ENCODE data around the gene PDHX. TPM values are rescaled to one million over a fixed set of nuclear protein-coding genes. Genes with fewer than 3 reads are reported as not detected.

The PDHX gene
- total and polyA plus RNA-seq, 9 donors = 11.8 to 45.2 (median 24.0) TPM

GRCh38 chr11:34897171-34897870 is 19.1 kb upstream of the PDHX start:
- H3K27ac ChIP-seq = no peak overlapping the region
- H3K4me3 ChIP-seq = no peak overlapping the region
- TF ChIP-seq POLR2A (IDR thresholded peaks at IDR 0.05) (no peak), CTCF (IDR thresholded peaks at IDR 0.05) (no peak), EP300 (IDR thresholded peaks at IDR 0.05) (no peak)
- DNase-seq = no peak
- no peaks in the 10 kb centered on the region for H3K36me3 ChIP-seq
- no peaks in the 10 kb centered on the region for H3K4me1 ChIP-seq (ENCODE audit: insufficient read depth)
- intact Hi-C loops (cut with DNase I) = no loop called here
- peaks cover 6 to 20% of the 10 kb centered on the region in 2 donors for H3K9me3 ChIP-seq
- H3K27me3 ChIP-seq = no peaks in the 10 kb centered on the region
- WGBS, 3 donors = 92 to 97% (median 96%) methylated on average over 3 of the region's 3 CpGs

GRCh38 chr11:34898474-34898873 is 17.9 kb upstream of the PDHX start:
- intact Hi-C loops (cut with DNase I) = no loop called here
- DNase-seq = no peak
- no peaks in the 10 kb centered on the region for H3K36me3 ChIP-seq
- no peak overlapping the region for H3K27ac ChIP-seq
- no peak overlapping the region for H3K4me3 ChIP-seq
- no peaks in the 10 kb centered on the region for H3K4me1 ChIP-seq (ENCODE audit: insufficient read depth)
- TF ChIP-seq POLR2A (IDR thresholded peaks at IDR 0.05) = no peak
- TF ChIP-seq CTCF (IDR thresholded peaks at IDR 0.05) = no peak
- 91 to 97% (median 94%) methylated on average over 8 to 10 of the region's 10 CpGs for WGBS, 3 donors
- no peaks in the 10 kb centered on the region for H3K27me3 ChIP-seq
- peaks cover 6 to 20% of the 10 kb centered on the region in 2 donors for H3K9me3 ChIP-seq

- intact Hi-C loops (cut with DNase I) = no loop called here
Measured at GRCh38 chr11:34899633-34900016, 16.8 kb upstream of the PDHX start.

GRCh38 chr11:34904421-34904955 is 11.9 kb upstream of the PDHX start:
- Histone ChIP-seq H3K4me3 (no peak overlapping the region), H3K27me3 (no peaks in the 10 kb centered on the region), H3K4me1 (ENCODE audit: insufficient read depth) (no peaks in the 10 kb centered on the region), H3K27ac (no peak overlapping the region), H3K9me3 (peaks cover 2 to 13% of the 10 kb centered on the region in 2 donors), H3K36me3 (no peaks in the 10 kb centered on the region)
- intact Hi-C loops (cut with DNase I) = no loop called here
- DNase-seq = no peak
- no peak for TF ChIP-seq EP300 (IDR thresholded peaks at IDR 0.05)
- no peak for TF ChIP-seq POLR2A (IDR thresholded peaks at IDR 0.05)
- TF ChIP-seq CTCF (IDR thresholded peaks at IDR 0.05) = no peak
- WGBS, 3 donors = 85 to 93% (median 91%) methylated on average over 3 of the region's 3 CpGs

More at GRCh38 chr11:34899633-34900016, 16.8 kb upstream of the PDHX start:
- H3K27ac ChIP-seq = no peak overlapping the region
- TF ChIP-seq POLR2A (IDR thresholded peaks at IDR 0.05) (no peak), CTCF (IDR thresholded peaks at IDR 0.05) (no peak), EP300 (IDR thresholded peaks at IDR 0.05) (no peak)
- no peak overlapping the region for H3K4me3 ChIP-seq
- no peaks in the 10 kb centered on the region for H3K27me3 ChIP-seq
- 96 to 98% (median 97%) methylated on average over 5 of the region's 5 CpGs for WGBS, 3 donors
- H3K4me1 ChIP-seq (ENCODE audit: insufficient read depth) = no peaks in the 10 kb centered on the region
- H3K9me3 ChIP-seq = peaks cover 6 to 20% of the 10 kb centered on the region in 2 donors
- no peak for DNase-seq
- H3K36me3 ChIP-seq = no peaks in the 10 kb centered on the region

All from ovary (tissue), 9 donors.